HEK293 (cell line): ENCODE data around the gene UGT1A9.
"Not testable (repeated sequence)": the region's sequence is repeated elsewhere in the genome, so short reads cannot be mapped to it uniquely, and the experiment has no call there.

Source experiments
- MYNN ChIP-seq: fragments of 450-650 bp; formaldehyde crosslinking; IDR thresholded peaks from 2 replicates; pipeline ENCODE4 v1.5.1; 2016; ENCODE audit warnings: missing biosample characterization, missing genetic modification characterization, borderline replicate concordance
- OSR2 ChIP-seq: fragments of 450-650 bp; formaldehyde crosslinking; IDR thresholded peaks from 2 replicates; pipeline ENCODE4 v1.5.1; 2016; ENCODE audit warnings: missing biosample characterization, missing genetic modification characterization
- SP2 ChIP-seq: fragments of 450-650 bp; formaldehyde crosslinking; IDR thresholded peaks from 2 replicates; pipeline ENCODE4 v1.5.1; 2016; ENCODE audit warnings: missing biosample characterization, missing genetic modification characterization
- YY1 ChIP-seq: fragments of 450-650 bp; formaldehyde crosslinking; IDR thresholded peaks from 2 replicates; pipeline ENCODE4 v1.5.1; 2018; ENCODE audit warnings: missing biosample characterization, missing genetic modification characterization
- ZFP37 ChIP-seq: fragments of 450-650 bp; formaldehyde crosslinking; IDR thresholded peaks from 2 replicates; pipeline ENCODE4 v1.5.1; 2016; ENCODE audit warnings: missing biosample characterization, missing genetic modification characterization
- ZNF560 ChIP-seq: fragments of 450-650 bp; formaldehyde crosslinking; IDR thresholded peaks from 2 replicates; pipeline ENCODE4 v1.5.1; 2017; ENCODE audit warnings: missing biosample characterization, missing genetic modification characterization, borderline replicate concordance
- TF ChIP-seq, protein P1 (sequence below): fragments of 450-650 bp; formaldehyde crosslinking; IDR thresholded peaks from 2 replicates; pipeline ENCODE4 v1.5.1; 2016; ENCODE audit warnings: missing biosample characterization, missing genetic modification characterization
- TF ChIP-seq, protein P2 (sequence below): fragments of 450-650 bp; formaldehyde crosslinking; IDR thresholded peaks from 2 replicates; pipeline ENCODE4 v1.5.1; 2016; ENCODE audit warnings: missing biosample characterization, missing genetic modification characterization
- TF ChIP-seq, protein P3 (sequence below): fragments of 450-650 bp; formaldehyde crosslinking; IDR thresholded peaks from 2 replicates; pipeline ENCODE4 v1.5.1; 2016; ENCODE audit warnings: missing biosample characterization, missing genetic modification characterization
- TF ChIP-seq, protein P4 (sequence below): fragments of 450-650 bp; formaldehyde crosslinking; IDR thresholded peaks from 2 replicates; pipeline ENCODE4 v1.5.1; 2016; ENCODE audit warnings: missing biosample characterization, missing genetic modification characterization
- TF ChIP-seq, protein P5 (sequence below): fragments of 450-650 bp; formaldehyde crosslinking; IDR thresholded peaks from 2 replicates; pipeline ENCODE4 v1.5.1; 2016; ENCODE audit warnings: missing biosample characterization, missing genetic modification characterization, low read depth
- TF ChIP-seq, protein P6 (sequence below): fragments of 450-650 bp; formaldehyde crosslinking; IDR thresholded peaks from 2 replicates; pipeline ENCODE4 v1.5.1; 2017; ENCODE audit warnings: missing biosample characterization, missing genetic modification characterization

DNA sequence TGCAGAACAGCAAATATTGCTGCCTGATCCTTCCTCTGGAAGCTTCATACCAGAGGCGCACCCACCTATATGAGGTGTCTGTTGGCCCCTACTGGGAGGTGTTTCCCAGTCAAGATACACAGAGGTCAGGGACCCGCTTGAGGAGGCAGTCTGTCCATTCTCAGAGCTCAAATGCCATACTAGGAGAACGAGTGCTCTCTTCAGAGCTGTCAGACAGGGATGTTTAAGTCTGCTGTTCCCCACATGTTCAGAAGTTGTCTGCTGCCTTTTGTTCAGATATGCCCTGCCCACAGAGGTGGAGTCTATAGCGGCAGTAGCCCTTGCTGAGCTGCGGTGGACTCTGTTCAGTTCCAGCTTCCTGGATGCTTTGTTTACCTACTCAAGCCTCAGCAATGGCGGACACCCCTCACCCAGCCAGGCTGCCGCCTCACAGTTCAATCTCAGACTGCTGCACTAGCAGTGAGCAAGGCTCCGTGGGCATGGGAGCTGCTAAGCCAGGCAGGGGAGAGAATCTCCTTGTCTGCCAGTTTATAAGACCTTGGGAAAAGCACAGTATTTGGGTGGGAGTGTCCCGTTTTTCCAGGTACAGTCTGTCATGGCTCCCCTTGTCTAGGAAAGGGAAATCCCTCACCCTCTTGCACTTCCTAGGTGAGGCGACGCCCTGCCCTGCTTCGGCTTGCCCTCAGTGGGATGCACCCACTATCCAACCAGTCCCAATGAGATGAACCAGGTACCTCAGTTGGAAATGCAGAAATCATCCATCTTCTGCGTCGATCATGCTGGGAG is 65.4 kb downstream of the UGT1A9 start:
- TF ChIP-seq, protein P1, sequence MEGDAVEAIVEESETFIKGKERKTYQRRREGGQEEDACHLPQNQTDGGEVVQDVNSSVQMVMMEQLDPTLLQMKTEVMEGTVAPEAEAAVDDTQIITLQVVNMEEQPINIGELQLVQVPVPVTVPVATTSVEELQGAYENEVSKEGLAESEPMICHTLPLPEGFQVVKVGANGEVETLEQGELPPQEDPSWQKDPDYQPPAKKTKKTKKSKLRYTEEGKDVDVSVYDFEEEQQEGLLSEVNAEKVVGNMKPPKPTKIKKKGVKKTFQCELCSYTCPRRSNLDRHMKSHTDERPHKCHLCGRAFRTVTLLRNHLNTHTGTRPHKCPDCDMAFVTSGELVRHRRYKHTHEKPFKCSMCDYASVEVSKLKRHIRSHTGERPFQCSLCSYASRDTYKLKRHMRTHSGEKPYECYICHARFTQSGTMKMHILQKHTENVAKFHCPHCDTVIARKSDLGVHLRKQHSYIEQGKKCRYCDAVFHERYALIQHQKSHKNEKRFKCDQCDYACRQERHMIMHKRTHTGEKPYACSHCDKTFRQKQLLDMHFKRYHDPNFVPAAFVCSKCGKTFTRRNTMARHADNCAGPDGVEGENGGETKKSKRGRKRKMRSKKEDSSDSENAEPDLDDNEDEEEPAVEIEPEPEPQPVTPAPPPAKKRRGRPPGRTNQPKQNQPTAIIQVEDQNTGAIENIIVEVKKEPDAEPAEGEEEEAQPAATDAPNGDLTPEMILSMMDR (tag by site-specific recombination), result not testable (repeated sequence)
- not testable (repeated sequence) for TF ChIP-seq SP2 (tag by site-specific recombination); OSR2; MYNN (tag by site-specific recombination); YY1 (tag by site-specific recombination); ZNF560 (tag by site-specific recombination); ZFP37 (tag by site-specific recombination)
- TF ChIP-seq, protein P2, sequence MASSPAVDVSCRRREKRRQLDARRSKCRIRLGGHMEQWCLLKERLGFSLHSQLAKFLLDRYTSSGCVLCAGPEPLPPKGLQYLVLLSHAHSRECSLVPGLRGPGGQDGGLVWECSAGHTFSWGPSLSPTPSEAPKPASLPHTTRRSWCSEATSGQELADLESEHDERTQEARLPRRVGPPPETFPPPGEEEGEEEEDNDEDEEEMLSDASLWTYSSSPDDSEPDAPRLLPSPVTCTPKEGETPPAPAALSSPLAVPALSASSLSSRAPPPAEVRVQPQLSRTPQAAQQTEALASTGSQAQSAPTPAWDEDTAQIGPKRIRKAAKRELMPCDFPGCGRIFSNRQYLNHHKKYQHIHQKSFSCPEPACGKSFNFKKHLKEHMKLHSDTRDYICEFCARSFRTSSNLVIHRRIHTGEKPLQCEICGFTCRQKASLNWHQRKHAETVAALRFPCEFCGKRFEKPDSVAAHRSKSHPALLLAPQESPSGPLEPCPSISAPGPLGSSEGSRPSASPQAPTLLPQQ (tag by site-specific recombination), result not testable (repeated sequence)
- TF ChIP-seq, protein P3, sequence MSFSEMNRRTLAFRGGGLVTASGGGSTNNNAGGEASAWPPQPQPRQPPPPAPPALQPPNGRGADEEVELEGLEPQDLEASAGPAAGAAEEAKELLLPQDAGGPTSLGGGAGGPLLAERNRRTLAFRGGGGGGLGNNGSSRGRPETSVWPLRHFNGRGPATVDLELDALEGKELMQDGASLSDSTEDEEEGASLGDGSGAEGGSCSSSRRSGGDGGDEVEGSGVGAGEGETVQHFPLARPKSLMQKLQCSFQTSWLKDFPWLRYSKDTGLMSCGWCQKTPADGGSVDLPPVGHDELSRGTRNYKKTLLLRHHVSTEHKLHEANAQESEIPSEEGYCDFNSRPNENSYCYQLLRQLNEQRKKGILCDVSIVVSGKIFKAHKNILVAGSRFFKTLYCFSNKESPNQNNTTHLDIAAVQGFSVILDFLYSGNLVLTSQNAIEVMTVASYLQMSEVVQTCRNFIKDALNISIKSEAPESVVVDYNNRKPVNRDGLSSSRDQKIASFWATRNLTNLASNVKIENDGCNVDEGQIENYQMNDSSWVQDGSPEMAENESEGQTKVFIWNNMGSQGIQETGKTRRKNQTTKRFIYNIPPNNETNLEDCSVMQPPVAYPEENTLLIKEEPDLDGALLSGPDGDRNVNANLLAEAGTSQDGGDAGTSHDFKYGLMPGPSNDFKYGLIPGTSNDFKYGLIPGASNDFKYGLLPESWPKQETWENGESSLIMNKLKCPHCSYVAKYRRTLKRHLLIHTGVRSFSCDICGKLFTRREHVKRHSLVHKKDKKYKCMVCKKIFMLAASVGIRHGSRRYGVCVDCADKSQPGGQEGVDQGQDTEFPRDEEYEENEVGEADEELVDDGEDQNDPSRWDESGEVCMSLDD (tag by site-specific recombination), result not testable (repeated sequence)
- TF ChIP-seq, protein P4, sequence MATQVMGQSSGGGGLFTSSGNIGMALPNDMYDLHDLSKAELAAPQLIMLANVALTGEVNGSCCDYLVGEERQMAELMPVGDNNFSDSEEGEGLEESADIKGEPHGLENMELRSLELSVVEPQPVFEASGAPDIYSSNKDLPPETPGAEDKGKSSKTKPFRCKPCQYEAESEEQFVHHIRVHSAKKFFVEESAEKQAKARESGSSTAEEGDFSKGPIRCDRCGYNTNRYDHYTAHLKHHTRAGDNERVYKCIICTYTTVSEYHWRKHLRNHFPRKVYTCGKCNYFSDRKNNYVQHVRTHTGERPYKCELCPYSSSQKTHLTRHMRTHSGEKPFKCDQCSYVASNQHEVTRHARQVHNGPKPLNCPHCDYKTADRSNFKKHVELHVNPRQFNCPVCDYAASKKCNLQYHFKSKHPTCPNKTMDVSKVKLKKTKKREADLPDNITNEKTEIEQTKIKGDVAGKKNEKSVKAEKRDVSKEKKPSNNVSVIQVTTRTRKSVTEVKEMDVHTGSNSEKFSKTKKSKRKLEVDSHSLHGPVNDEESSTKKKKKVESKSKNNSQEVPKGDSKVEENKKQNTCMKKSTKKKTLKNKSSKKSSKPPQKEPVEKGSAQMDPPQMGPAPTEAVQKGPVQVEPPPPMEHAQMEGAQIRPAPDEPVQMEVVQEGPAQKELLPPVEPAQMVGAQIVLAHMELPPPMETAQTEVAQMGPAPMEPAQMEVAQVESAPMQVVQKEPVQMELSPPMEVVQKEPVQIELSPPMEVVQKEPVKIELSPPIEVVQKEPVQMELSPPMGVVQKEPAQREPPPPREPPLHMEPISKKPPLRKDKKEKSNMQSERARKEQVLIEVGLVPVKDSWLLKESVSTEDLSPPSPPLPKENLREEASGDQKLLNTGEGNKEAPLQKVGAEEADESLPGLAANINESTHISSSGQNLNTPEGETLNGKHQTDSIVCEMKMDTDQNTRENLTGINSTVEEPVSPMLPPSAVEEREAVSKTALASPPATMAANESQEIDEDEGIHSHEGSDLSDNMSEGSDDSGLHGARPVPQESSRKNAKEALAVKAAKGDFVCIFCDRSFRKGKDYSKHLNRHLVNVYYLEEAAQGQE, result not testable (repeated sequence)
- TF ChIP-seq, protein P5, sequence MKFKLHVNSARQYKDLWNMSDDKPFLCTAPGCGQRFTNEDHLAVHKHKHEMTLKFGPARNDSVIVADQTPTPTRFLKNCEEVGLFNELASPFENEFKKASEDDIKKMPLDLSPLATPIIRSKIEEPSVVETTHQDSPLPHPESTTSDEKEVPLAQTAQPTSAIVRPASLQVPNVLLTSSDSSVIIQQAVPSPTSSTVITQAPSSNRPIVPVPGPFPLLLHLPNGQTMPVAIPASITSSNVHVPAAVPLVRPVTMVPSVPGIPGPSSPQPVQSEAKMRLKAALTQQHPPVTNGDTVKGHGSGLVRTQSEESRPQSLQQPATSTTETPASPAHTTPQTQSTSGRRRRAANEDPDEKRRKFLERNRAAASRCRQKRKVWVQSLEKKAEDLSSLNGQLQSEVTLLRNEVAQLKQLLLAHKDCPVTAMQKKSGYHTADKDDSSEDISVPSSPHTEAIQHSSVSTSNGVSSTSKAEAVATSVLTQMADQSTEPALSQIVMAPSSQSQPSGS, result not testable (repeated sequence)
- TF ChIP-seq, protein P6, sequence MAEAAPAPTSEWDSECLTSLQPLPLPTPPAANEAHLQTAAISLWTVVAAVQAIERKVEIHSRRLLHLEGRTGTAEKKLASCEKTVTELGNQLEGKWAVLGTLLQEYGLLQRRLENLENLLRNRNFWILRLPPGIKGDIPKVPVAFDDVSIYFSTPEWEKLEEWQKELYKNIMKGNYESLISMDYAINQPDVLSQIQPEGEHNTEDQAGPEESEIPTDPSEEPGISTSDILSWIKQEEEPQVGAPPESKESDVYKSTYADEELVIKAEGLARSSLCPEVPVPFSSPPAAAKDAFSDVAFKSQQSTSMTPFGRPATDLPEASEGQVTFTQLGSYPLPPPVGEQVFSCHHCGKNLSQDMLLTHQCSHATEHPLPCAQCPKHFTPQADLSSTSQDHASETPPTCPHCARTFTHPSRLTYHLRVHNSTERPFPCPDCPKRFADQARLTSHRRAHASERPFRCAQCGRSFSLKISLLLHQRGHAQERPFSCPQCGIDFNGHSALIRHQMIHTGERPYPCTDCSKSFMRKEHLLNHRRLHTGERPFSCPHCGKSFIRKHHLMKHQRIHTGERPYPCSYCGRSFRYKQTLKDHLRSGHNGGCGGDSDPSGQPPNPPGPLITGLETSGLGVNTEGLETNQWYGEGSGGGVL (tag by site-specific recombination), result not testable (repeated sequence)
